CD4-positive, alpha-beta T cell treated with Interleukin-17A for 1 hour (primary cell): ENCODE results near the gene PNCK.
A peak's percentile ranks its signal among the peaks of the same experiment; 100 is the strongest.
"Not testable (repeated sequence)": the region's sequence is repeated elsewhere in the genome, so short reads cannot be mapped to it uniquely, and the experiment has no call there.

Experiments
- DNase-seq: peaks from one replicate; pipeline ENCODE4 v3.0.0-alpha.2; 2020

Gene PNCK

GRCh38 chrX:153673428-153674218 lies at the start of gene PNCK:
TSS of gene PNCK (minus strand) at chrX:153673813. CDS start at chrX:153673076, 737 bp downstream.
- no peak for DNase-seq

- no peak for DNase-seq
These were observed 49.2 kb upstream of the PNCK start for GRCh38 chrX:153722704-153723350.

GRCh38 chrX:153719701-153720100 lies 46.1 kb upstream of the PNCK start:
- DNase-seq, result no peak

GRCh38 chrX:153719238-153719637 lies 45.6 kb upstream of the PNCK start:
- DNase-seq, result no peak

GRCh38 chrX:153717445-153717844 lies 43.8 kb upstream of the PNCK start:
- no peak for DNase-seq

- no peak for DNase-seq
These were observed 40.6 kb upstream of the PNCK start for GRCh38 chrX:153714256-153714655.

GRCh38 chrX:153709726-153710674 lies 36.4 kb upstream of the PNCK start:
- DNase-seq, result no peak

GRCh38 chrX:153708415-153708814 lies 34.8 kb upstream of the PNCK start:
- peak; percentile 49 for DNase-seq

- no peak for DNase-seq
These were observed 33.8 kb upstream of the PNCK start for GRCh38 chrX:153707406-153707805.

GRCh38 chrX:153706799-153707198 lies 33.2 kb upstream of the PNCK start:
- DNase-seq, result no peak

- not testable (repeated sequence) for DNase-seq
These were observed 31.9 kb upstream of the PNCK start for GRCh38 chrX:153705403-153706060.

- DNase-seq, result not testable (repeated sequence)
These were observed 31.2 kb upstream of the PNCK start for GRCh38 chrX:153704631-153705402.

- no peak for DNase-seq
These were observed 30.5 kb upstream of the PNCK start for GRCh38 chrX:153704021-153704526.

GRCh38 chrX:153703036-153703370 lies 29.4 kb upstream of the PNCK start:
- no peak for DNase-seq

- DNase-seq, result no peak
These were observed 28.9 kb upstream of the PNCK start for GRCh38 chrX:153702336-153703035.

GRCh38 chrX:153701706-153702105 lies 28.1 kb upstream of the PNCK start:
- DNase-seq, result no peak

- DNase-seq, result no peak
These were observed 27.4 kb upstream of the PNCK start for GRCh38 chrX:153700967-153701366.

- no peak for DNase-seq
These were observed 26.8 kb upstream of the PNCK start for GRCh38 chrX:153700376-153700945.

- DNase-seq, result not testable (repeated sequence)
These were observed 26.3 kb upstream of the PNCK start for GRCh38 chrX:153699784-153700371.

- not testable (repeated sequence) for DNase-seq
These were observed 25.7 kb upstream of the PNCK start for GRCh38 chrX:153699210-153699783.
